Mesothelial cell of epicardium (in vitro differentiated cells): ENCODE results near the gene SPOCK1. TPM values are rescaled to one million over a fixed set of nuclear protein-coding genes. Genes with fewer than 3 reads are reported as not detected.

Experiments
- DNase-seq, 2 experiments: peaks; one replicate each; pipeline ENCODE4 v3.0.0; 2021; ENCODE audit warnings: low spot score in 2 of 2; ENCODE audit not compliant: unreplicated experiment in 2 of 2
- H3K27ac Mint-ChIP-seq: 2 replicates; pipeline ENCODE4 v1.8.0; 2021; ENCODE audit warnings: mixed read lengths
- H3K27me3 Mint-ChIP-seq: 2 replicates; pipeline ENCODE4 v1.8.0; 2021; ENCODE audit warnings: low read depth, mixed read lengths
- H3K36me3 Mint-ChIP-seq: 2 replicates; pipeline ENCODE4 v1.8.0; 2021; ENCODE audit warnings: mixed read lengths
- H3K4me1 Mint-ChIP-seq: 2 replicates; pipeline ENCODE4 v1.8.0; 2021; ENCODE audit warnings: mixed read lengths
- H3K4me3 Mint-ChIP-seq: 2 replicates; pipeline ENCODE4 v1.8.0; 2021; ENCODE audit warnings: mild to moderate bottlenecking, moderate library complexity, mixed read lengths
- H3K9me3 Mint-ChIP-seq: 2 replicates; pipeline ENCODE4 v1.8.0; 2021; ENCODE audit warnings: mixed read lengths
- CTCF ChIP-seq: fragments of 200-600 bp; sonication (generic); IDR thresholded peaks from one replicate; pipeline ENCODE4 v1.5.0; 2021; ENCODE audit warnings: antibody characterized with exemption; ENCODE audit not compliant: unreplicated experiment
- total RNA-seq: library from RNA; stranded (reverse); gene quantifications from 3 replicates; pipeline ENCODE4 v1.2.1, GENCODE V29; 2021

SPOCK1 gene
- total RNA-seq, 1 donor from 2014 or later: 6.6 TPM

- no peak overlapping the region for H3K27ac Mint-ChIP-seq
- H3K36me3 Mint-ChIP-seq: no peaks in the 10 kb centered on the region
- H3K9me3 Mint-ChIP-seq: no peaks in the 10 kb centered on the region
- no peak for TF ChIP-seq CTCF
- DNase-seq: no peak
- peaks cover 13% of the 10 kb centered on the region for H3K4me1 Mint-ChIP-seq
- H3K4me3 Mint-ChIP-seq: no peak overlapping the region
- H3K27me3 Mint-ChIP-seq: peaks cover 57% of the 10 kb centered on the region
Observed at GRCh38 chr5:137409736-137410135, 89.4 kb downstream of the SPOCK1 start.

- H3K36me3 Mint-ChIP-seq: no peaks in the 10 kb centered on the region
- TF ChIP-seq CTCF: no peak
- no peaks in the 10 kb centered on the region for H3K9me3 Mint-ChIP-seq
- H3K27ac Mint-ChIP-seq: no peak overlapping the region
- DNase-seq: no peak
- H3K4me3 Mint-ChIP-seq: no peak overlapping the region
- H3K4me1 Mint-ChIP-seq: peaks cover 15% of the 10 kb centered on the region
- peaks cover 65% of the 10 kb centered on the region for H3K27me3 Mint-ChIP-seq
Observed at GRCh38 chr5:137407090-137407489, 92.0 kb downstream of the SPOCK1 start.

- no peak overlapping the region for H3K4me3 Mint-ChIP-seq
- no peaks in the 10 kb centered on the region for H3K9me3 Mint-ChIP-seq
- no peaks in the 10 kb centered on the region for H3K36me3 Mint-ChIP-seq
- DNase-seq: no peak
- H3K4me1 Mint-ChIP-seq: peaks cover 15% of the 10 kb centered on the region
- no peak for TF ChIP-seq CTCF
- H3K27me3 Mint-ChIP-seq: peaks cover 68% of the 10 kb centered on the region
- H3K27ac Mint-ChIP-seq: no peak overlapping the region
Observed at GRCh38 chr5:137405393-137405792, 93.7 kb downstream of the SPOCK1 start.

- Mint-ChIP-seq H3K27me3 (peaks cover 75% of the 10 kb centered on the region), H3K4me1 (peaks cover 15% of the 10 kb centered on the region), H3K9me3 (no peaks in the 10 kb centered on the region), H3K27ac (no peak overlapping the region), H3K4me3 (no peak overlapping the region), H3K36me3 (no peaks in the 10 kb centered on the region)
- no peak for DNase-seq
- TF ChIP-seq CTCF: no peak
Observed at GRCh38 chr5:137403869-137404268, 95.3 kb downstream of the SPOCK1 start.

GRCh38 chr5:137402436-137403187 is 96.5 kb downstream of the SPOCK1 start:
- peaks cover 75% of the 10 kb centered on the region for H3K27me3 Mint-ChIP-seq
- H3K9me3 Mint-ChIP-seq: no peaks in the 10 kb centered on the region
- DNase-seq: no peak
- H3K4me1 Mint-ChIP-seq: peaks cover 15% of the 10 kb centered on the region
- H3K4me3 Mint-ChIP-seq: no peak overlapping the region
- no peaks in the 10 kb centered on the region for H3K36me3 Mint-ChIP-seq
- no peak for TF ChIP-seq CTCF
- H3K27ac Mint-ChIP-seq: no peak overlapping the region
